ENCODE measurements around the gene PLCB2.

DNA sequence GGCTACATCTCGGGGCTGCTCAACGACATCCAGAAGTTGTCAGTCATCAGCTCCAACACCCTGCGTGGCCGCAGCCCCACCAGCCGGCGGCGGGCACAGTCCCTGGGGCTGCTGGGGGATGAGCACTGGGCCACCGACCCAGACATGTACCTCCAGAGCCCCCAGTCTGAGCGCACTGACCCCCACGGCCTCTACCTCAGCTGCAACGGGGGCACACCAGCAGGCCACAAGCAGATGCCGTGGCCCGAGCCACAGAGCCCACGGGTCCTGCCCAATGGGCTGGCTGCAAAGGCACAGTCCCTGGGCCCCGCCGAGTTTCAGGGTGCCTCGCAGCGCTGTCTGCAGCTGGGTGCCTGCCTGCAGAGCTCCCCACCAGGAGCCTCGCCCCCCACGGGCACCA, 41.9 kb downstream of the PLCB2 start:
- TF ChIP-seq, protein P1, sequence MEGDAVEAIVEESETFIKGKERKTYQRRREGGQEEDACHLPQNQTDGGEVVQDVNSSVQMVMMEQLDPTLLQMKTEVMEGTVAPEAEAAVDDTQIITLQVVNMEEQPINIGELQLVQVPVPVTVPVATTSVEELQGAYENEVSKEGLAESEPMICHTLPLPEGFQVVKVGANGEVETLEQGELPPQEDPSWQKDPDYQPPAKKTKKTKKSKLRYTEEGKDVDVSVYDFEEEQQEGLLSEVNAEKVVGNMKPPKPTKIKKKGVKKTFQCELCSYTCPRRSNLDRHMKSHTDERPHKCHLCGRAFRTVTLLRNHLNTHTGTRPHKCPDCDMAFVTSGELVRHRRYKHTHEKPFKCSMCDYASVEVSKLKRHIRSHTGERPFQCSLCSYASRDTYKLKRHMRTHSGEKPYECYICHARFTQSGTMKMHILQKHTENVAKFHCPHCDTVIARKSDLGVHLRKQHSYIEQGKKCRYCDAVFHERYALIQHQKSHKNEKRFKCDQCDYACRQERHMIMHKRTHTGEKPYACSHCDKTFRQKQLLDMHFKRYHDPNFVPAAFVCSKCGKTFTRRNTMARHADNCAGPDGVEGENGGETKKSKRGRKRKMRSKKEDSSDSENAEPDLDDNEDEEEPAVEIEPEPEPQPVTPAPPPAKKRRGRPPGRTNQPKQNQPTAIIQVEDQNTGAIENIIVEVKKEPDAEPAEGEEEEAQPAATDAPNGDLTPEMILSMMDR (conservative IDR thresholded peaks at IDR 0.05; ENCODE audit: low read depth in 2 of 2): no peak
- TF ChIP-seq POLR2AphosphoS5 (IDR thresholded peaks at IDR 0.05; ENCODE audit: low read depth): no peak
- no peak for TF ChIP-seq CREB1 (CRISPR knock-in tag; IDR thresholded peaks at IDR 0.05; ENCODE audit: low read depth)
- TF ChIP-seq, protein P2, sequence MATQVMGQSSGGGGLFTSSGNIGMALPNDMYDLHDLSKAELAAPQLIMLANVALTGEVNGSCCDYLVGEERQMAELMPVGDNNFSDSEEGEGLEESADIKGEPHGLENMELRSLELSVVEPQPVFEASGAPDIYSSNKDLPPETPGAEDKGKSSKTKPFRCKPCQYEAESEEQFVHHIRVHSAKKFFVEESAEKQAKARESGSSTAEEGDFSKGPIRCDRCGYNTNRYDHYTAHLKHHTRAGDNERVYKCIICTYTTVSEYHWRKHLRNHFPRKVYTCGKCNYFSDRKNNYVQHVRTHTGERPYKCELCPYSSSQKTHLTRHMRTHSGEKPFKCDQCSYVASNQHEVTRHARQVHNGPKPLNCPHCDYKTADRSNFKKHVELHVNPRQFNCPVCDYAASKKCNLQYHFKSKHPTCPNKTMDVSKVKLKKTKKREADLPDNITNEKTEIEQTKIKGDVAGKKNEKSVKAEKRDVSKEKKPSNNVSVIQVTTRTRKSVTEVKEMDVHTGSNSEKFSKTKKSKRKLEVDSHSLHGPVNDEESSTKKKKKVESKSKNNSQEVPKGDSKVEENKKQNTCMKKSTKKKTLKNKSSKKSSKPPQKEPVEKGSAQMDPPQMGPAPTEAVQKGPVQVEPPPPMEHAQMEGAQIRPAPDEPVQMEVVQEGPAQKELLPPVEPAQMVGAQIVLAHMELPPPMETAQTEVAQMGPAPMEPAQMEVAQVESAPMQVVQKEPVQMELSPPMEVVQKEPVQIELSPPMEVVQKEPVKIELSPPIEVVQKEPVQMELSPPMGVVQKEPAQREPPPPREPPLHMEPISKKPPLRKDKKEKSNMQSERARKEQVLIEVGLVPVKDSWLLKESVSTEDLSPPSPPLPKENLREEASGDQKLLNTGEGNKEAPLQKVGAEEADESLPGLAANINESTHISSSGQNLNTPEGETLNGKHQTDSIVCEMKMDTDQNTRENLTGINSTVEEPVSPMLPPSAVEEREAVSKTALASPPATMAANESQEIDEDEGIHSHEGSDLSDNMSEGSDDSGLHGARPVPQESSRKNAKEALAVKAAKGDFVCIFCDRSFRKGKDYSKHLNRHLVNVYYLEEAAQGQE (IDR thresholded peaks at IDR 0.05; ENCODE audit: unreplicated experiment): no peak

Measured in GM23338 (cell line).